Non-pigmented ciliary epithelial cell (primary cell): ENCODE data around the gene IL17RC.
"Not testable (repeated sequence)": the region's sequence is repeated elsewhere in the genome, so short reads cannot be mapped to it uniquely, and the experiment has no call there.

ENCODE experiments used
- DNase-seq: peaks from one replicate; pipeline ENCODE4 v3.0.0-alpha.2; 2010; ENCODE audit warnings: low read depth

The IL17RC gene, protein sequence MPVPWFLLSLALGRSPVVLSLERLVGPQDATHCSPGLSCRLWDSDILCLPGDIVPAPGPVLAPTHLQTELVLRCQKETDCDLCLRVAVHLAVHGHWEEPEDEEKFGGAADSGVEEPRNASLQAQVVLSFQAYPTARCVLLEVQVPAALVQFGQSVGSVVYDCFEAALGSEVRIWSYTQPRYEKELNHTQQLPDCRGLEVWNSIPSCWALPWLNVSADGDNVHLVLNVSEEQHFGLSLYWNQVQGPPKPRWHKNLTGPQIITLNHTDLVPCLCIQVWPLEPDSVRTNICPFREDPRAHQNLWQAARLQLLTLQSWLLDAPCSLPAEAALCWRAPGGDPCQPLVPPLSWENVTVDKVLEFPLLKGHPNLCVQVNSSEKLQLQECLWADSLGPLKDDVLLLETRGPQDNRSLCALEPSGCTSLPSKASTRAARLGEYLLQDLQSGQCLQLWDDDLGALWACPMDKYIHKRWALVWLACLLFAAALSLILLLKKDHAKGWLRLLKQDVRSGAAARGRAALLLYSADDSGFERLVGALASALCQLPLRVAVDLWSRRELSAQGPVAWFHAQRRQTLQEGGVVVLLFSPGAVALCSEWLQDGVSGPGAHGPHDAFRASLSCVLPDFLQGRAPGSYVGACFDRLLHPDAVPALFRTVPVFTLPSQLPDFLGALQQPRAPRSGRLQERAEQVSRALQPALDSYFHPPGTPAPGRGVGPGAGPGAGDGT

GRCh38 chr3:9916734-9917680, at the start of gene IL17RC:
Gene IL17RC (plus strand): TSS chr3:9917098. CDS start chr3:9917316, 218 bp downstream.
- no peak for DNase-seq

DNA sequence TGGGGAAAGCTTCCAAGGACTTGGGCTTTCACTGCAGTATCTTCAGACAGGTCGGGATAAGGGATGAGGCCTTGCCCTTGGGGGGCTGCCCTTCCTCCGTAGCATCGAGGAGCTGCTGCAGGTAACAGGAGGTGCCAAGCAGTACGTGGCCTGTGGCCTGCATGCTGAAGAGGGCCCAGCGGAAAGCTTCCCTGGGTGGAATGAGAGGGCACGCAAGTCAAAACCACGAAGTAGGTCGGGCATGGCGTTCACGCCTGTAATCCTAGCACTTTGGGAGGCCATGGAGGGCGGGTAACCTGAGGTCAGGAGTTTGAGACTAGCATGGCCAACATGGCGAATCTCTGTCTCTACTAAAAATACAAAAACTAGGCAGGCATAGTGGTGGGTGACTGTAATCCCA, 49.8 kb upstream of the IL17RC start:
- DNase-seq, result no peak

- no peak for DNase-seq
Observed at GRCh38 chr3:9869955-9870354, 46.9 kb upstream of the IL17RC start.

GRCh38 chr3:9870978-9871377, 45.9 kb upstream of the IL17RC start:
- no peak for DNase-seq

- DNase-seq, result not testable (repeated sequence)
Observed at GRCh38 chr3:9872067-9872466, 44.8 kb upstream of the IL17RC start.

DNA sequence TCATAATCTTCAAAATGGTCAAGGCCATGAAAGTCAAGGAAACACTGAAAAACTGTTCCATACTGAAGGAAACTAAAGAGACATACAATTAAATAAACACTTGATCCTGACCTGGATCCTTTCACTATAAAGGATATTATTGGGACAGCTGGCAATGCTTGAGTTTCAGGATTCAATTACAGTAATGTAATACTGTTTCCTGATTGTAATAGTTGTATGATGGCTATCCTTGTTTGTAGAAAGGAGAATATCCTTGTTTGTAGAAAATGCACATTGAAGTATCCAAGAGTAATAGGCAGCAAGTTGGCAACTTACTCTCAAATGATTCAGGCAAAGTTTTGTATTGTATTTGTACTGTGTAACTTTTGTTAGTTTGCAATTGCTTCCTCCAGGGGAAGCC, 41.5 kb upstream of the IL17RC start:
- no peak for DNase-seq

DNA sequence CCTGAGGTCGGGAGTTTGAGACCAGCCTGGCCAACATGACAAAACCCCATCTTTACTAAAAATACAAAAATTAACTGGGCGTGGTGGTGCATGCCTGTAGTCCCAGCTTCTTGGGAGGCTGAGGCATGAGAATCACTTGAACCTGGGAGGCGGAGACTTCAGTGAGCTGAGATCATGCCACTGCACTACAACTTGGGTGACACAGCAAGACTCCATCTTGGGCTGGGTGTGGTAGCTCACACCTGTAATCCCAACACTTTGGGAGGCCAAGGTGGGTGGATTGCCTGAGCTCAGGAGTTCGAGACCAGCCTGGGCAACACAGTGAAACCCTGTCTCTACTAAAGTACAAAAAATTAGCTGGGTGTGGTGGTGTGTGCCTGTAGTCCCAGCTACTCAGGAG, 40.6 kb upstream of the IL17RC start:
- DNase-seq, result not testable (repeated sequence)

- no peak for DNase-seq
Observed at GRCh38 chr3:9876991-9877390, 39.9 kb upstream of the IL17RC start.

- no peak for DNase-seq
Observed at GRCh38 chr3:9878700-9879099, 38.2 kb upstream of the IL17RC start.

- no peak for DNase-seq
Observed at GRCh38 chr3:9879830-9880549, 36.9 kb upstream of the IL17RC start, which contains the start of gene CIDEC. Gene CIDEC (minus strand): TSS chr3:9880253. CDS start chr3:9878486, 1,767 bp downstream.

DNA sequence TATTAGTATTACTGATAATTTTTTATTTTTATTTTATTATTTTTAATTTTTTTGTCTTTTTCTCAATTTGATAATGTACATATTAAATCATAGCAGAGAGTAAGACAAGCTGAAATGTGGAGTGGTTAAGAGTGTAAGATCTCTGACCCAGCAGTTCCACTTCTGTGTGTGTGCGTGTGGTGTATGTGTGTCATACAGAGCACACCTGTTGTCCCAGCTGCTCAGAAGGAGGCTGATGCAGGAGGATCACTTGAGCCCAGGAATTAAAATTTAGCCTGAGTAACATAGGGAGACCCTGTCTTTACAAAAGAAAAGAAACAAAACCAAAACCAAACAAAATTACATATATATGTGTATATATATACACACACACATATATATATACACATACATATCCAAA, 35.5 kb upstream of the IL17RC start:
- DNase-seq, result no peak

DNA sequence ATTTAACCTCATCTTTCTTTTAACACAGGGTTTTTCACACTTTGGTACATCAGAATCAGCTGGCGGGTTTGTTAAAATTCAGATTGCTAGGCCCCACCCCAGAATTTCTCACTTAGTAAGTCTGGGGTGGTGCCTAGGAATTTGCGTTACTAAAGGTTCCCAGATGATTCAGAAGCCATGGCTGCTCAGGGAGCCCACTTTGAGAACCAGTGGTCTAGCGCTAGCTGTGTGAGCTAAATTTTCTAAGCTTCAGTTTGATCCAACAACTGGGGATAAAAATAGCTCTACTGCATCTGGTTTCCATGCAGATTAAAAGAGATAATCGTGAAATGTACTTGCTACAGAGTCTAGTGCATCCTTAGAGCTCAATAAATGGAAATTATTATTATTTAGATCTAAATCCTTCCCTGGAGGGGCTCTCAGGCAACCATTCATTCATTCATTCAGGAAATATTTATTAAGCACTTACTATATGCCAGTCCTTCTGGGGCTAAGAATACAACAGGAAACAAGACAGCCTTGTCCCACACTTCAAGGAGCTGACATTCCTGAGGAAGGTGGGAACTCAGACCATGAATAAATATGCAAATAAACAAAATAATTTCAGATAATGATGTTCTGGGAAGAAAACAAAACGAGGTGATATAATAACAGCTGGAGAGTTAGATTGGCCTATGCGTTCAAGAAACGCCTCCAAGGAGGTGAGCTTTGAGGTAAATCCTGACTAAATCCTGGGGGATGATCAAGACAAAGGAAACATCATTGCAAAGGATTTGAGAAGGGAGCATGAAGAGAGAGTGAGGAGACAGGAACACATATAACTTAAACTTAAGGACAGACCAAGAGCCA, 33.0 kb upstream of the IL17RC start:
- DNase-seq, result peak; percentile 37

DNA sequence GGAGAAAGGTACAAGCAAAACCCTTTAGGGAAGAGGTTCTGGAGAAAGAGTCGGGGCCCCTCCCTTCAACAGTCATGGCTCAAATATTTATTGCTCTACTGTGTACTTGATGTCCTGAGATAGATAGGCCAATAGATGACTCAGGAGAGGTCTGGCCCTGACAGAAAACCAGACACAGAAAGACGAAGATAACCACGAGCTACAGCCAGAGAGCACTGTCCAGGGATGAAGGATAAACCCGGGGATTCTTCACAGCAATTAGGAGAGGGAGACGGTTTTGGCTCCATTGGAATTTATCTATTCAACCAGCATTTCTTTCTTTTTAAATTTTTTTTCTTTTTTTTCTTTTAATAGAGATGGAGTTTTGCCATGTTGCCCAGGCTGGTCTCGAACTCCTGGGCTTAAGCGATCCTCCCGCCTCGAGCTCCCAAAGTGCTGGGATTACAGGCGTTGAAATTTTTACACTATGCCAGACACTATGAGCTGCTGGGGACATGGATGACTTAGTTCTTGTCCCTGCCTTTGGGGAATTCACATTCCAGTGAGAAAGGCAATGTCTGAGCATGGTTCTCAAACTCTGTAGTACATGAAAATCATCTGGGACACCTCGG, 32.2 kb upstream of the IL17RC start:
- peak; percentile 73 for DNase-seq

DNA sequence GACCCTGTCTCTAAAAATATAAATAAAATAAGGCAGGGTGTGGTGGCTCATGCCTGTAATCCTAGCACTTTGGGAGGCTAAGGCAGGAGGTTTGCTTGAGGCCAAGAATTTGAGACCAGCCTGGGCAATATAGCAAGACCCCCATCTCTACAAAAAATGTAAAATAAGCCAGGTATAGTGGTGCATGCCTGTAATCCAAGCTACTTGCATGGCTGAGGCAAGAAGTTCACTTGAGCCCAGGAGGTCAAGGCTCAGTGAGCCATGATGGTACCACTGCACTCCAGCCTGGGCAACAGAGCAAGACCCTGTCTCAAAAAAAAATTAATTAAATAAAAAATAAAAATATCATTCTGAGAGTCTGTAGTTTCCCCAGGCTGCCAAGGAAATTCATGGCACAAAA, 30.6 kb upstream of the IL17RC start:
- no peak for DNase-seq

- DNase-seq, result no peak
Observed at GRCh38 chr3:9887480-9887879, 29.4 kb upstream of the IL17RC start.

DNA sequence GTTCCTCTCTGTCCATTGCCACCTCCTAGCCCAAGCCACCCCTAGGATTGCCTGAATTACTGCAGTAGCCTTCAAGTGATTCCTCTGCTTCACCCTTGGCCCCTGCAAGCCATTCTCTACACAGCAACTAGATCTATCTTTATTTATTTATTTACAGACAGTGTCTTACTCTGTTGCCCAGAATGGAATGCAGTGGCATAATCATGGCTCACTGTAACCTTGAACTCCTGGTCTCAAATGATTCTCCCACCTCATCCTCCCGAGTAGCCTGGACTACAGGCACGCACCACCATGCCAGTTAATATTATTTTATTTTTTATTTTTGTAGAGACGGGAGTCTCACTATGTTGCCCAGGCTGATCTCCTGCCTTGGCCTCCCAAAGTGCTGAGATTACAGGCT, 28.4 kb upstream of the IL17RC start:
- DNase-seq, result no peak

GRCh38 chr3:9889405-9889804, 27.5 kb upstream of the IL17RC start:
- DNase-seq, result no peak

- DNase-seq, result peak; percentile 45
Observed at GRCh38 chr3:9890249-9891071, 26.4 kb upstream of the IL17RC start, which contains the start of gene JAGN1. Gene JAGN1 (plus strand): TSS chr3:9890610. CDS start chr3:9890723, 113 bp downstream.

DNA sequence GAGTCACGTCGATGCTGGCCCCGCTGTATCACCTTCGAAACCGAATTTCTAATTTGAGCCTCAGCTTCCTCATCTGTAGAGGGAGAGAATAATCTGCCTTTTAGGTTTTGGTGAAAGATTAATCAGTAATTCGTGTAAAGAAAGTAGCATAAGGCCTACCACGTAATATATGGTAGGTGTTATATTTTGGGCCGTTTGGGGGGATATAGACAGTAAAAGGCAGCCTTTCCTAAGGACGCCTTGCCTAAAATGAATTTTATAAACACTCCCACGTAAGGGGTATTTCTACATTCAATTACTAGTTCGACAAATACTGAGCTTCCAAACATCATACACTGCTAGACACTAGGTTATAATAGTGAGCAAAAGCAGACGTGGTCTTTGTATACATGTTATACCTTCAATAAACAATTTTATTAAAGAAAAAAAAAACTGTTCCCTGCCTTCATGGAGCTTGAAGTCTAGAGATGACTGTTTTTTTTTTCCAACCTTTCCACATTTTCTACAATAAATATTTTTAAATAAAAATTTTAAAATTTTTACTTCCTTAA, 25.8 kb upstream of the IL17RC start:
- no peak for DNase-seq
